Left lung (tissue), 10 donors: ENCODE measurements around the gene RECQL5. TPM values are rescaled to one million over a fixed set of nuclear protein-coding genes. Genes with fewer than 3 reads are reported as not detected.

Experiments used
- ATAC-seq: fragments of 200-7000 bp; cut with Tn5 transposase; one replicate; pipeline ENCODE4 v1.9.1; 2020; ENCODE audit warnings: moderate library complexity
- DNase-seq, 4 donors: peaks; one replicate each; pipeline ENCODE4 v3.0.0-alpha.2; 2013 to 2020
- H3K27ac ChIP-seq, 2 donors: fragments of 200-600 bp; sonication (generic) in 1 of 2; one replicate each; pipeline versions ENCODE4 v1.5.0 to v1.8.0; 2020 to 2021
- H3K27me3 ChIP-seq, 2 donors: fragments of 200-600 bp; sonication (generic) in 1 of 2; one replicate each; pipeline versions ENCODE4 v1.5.0 to v1.8.0; 2020 to 2021
- H3K36me3 ChIP-seq, 2 donors: fragments of 200-600 bp; sonication (generic) in 1 of 2; one replicate each; pipeline versions ENCODE4 v1.5.0 to v1.8.0; 2020 to 2021
- H3K4me1 ChIP-seq, 2 donors: fragments of 200-600 bp; one replicate each; pipeline ENCODE4 v1.8.0; 2021
- H3K4me3 ChIP-seq, 2 donors: fragments of 200-600 bp; sonication (generic) in 1 of 2; one replicate each; pipeline versions ENCODE4 v1.5.0 to v1.8.0; 2020 to 2021; ENCODE audit warnings: mild to moderate bottlenecking in 1 of 2
- H3K9me3 ChIP-seq, 2 donors: fragments of 200-600 bp; sonication (generic) in 1 of 2; one replicate each; pipeline versions ENCODE4 v1.5.0 to v1.8.0; 2020 to 2021
- CTCF ChIP-seq, 2 donors: fragments of 200-600 bp; sonication (generic) in 1 of 2; IDR thresholded peaks; one replicate each; pipeline versions ENCODE4 v1.5.0 to v1.8.0; 2021; ENCODE audit warnings: antibody characterized with exemption in 2 of 2
- intact Hi-C, 2 donors: fragments of 100-400 bp; cut with DNase I; formaldehyde crosslinking; loops; one replicate each; pipeline versions ENCODE4 v1.11.2 to v1.14.2; 2022
- polyA plus RNA-seq, 6 donors: library from polyadenylated mRNA; unstranded; fragments of 120-200 nt; gene quantifications; one replicate each; pipeline ENCODE4 v1.2.1, GENCODE V29; 2013; ENCODE audit not compliant: insufficient read length in 6 of 6
- total RNA-seq, 2 donors: library from RNA; stranded (reverse); fragmentation: NEBNext Ultra II Directional; extraction: Animal tissue kit (Norgen Biotek cat#: 25700); gene quantifications; one replicate each; pipeline ENCODE4 v1.2.1, GENCODE V29; 2021
- donor health status: DM: no; HTN: yes; CAD: no.
- donor health status: DM: no; HTN: no; CAD: no.

RECQL5 gene
- total and polyA plus RNA-seq, 8 donors, result 28.5 to 43.0 (median 34.5) TPM

GRCh38 chr17:75689441-75689873 lies 22.5 kb upstream of the RECQL5 start:
- Histone ChIP-seq H3K27me3 (no peaks in the 10 kb centered on the region), H3K36me3 (peaks cover 0 to 40% of the 10 kb centered on the region in 2 donors), H3K9me3 (no peaks in the 10 kb centered on the region), H3K27ac (peak overlapping the region; percentile 27 to 91), H3K4me3 (no peak overlapping the region), H3K4me1 (peaks cover 17 to 86% of the 10 kb centered on the region in 2 donors)
- no peak for TF ChIP-seq CTCF (IDR thresholded peaks at IDR 0.05)
- ATAC-seq (no peak), DNase-seq (no peak)
- intact Hi-C loops, result no loop called here

GRCh38 chr17:75688209-75688825 lies 21.4 kb upstream of the RECQL5 start:
- Histone ChIP-seq H3K4me1 (peaks cover 18 to 86% of the 10 kb centered on the region in 2 donors), H3K27ac (peak overlapping the region; percentile 27 to 91), H3K4me3 (no peak overlapping the region), H3K27me3 (no peaks in the 10 kb centered on the region), H3K9me3 (no peaks in the 10 kb centered on the region), H3K36me3 (peaks cover 0 to 28% of the 10 kb centered on the region in 2 donors)
- intact Hi-C loops, result no loop called here
- DNase-seq (no peak), ATAC-seq (peak; percentile 5)
- no peak for TF ChIP-seq CTCF (IDR thresholded peaks at IDR 0.05)

GRCh38 chr17:75685499-75685898 lies 18.5 kb upstream of the RECQL5 start:
- Histone ChIP-seq H3K27me3 (no peaks in the 10 kb centered on the region), H3K4me3 (no peak overlapping the region), H3K4me1 (peaks cover 13 to 80% of the 10 kb centered on the region in 2 donors), H3K27ac (peak overlapping the region; percentile 26 to 91), H3K9me3 (no peaks in the 10 kb centered on the region), H3K36me3 (peaks cover 0 to 9% of the 10 kb centered on the region in 2 donors)
- ATAC-seq (no peak), DNase-seq (no peak)
- intact Hi-C loops, result no loop called here
- no peak for TF ChIP-seq CTCF (IDR thresholded peaks at IDR 0.05)

GRCh38 chr17:75684924-75685323 lies 18.0 kb upstream of the RECQL5 start:
- H3K36me3 ChIP-seq, result peaks cover 0 to 13% of the 10 kb centered on the region in 2 donors
- DNase-seq, result no peak
- no peak overlapping the region for H3K4me3 ChIP-seq
- H3K27ac ChIP-seq, result peak overlapping the region; percentile 7 to 91
- ATAC-seq, result peak; percentile 65
- no peak for TF ChIP-seq CTCF (IDR thresholded peaks at IDR 0.05)
- H3K4me1 ChIP-seq, result peaks cover 13 to 80% of the 10 kb centered on the region in 2 donors
- intact Hi-C loops, result no loop called here
- no peaks in the 10 kb centered on the region for H3K27me3 ChIP-seq
- no peaks in the 10 kb centered on the region for H3K9me3 ChIP-seq

- no peaks in the 10 kb centered on the region for H3K27me3 ChIP-seq
Measured at GRCh38 chr17:75684249-75684648, 17.3 kb upstream of the RECQL5 start.

More at GRCh38 chr17:75684249-75684648, 17.3 kb upstream of the RECQL5 start:
- no peak overlapping the region for H3K4me3 ChIP-seq
- intact Hi-C loops, result no loop called here
- peaks cover 0 to 20% of the 10 kb centered on the region in 2 donors for H3K36me3 ChIP-seq
- H3K27ac ChIP-seq, result peak overlapping the region; percentile 7 to 14
- no peak for ATAC-seq
- TF ChIP-seq CTCF (IDR thresholded peaks at IDR 0.05), result no peak
- no peaks in the 10 kb centered on the region for H3K9me3 ChIP-seq
- no peak for DNase-seq
- H3K4me1 ChIP-seq, result peaks cover 13 to 80% of the 10 kb centered on the region in 2 donors
